ENCODE results near the gene STK4.
"Not testable (repeated sequence)": the region's sequence is repeated elsewhere in the genome, so short reads cannot be mapped to it uniquely, and the experiment has no call there.

STK4 gene

GRCh38 chr20:45058168-45058850 is 92.0 kb downstream of the STK4 start:
- no peak for DNase-seq

- DNase-seq = peak; percentile 72
Measured at GRCh38 chr20:45059022-45059728, 92.9 kb downstream of the STK4 start.

DNA sequence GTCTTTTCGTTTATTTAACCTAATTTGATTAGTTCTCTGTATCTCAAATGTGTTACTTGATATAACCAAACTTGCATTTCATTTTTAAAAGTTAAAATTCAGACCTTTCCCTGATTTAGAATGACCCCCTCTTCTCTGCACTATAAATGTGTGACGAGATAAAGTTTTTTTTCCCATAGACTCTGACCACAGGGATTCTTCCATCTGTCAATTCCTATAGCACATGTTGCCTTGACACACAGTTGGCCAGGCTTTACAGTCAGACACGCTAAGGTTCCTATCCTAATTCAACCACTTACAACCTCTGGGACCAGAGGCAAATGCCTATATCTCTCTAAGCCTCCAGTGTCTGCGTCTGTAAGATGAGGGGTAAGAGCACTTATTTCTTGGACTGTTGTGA is 94.0 kb downstream of the STK4 start:
- no peak for DNase-seq

DNA sequence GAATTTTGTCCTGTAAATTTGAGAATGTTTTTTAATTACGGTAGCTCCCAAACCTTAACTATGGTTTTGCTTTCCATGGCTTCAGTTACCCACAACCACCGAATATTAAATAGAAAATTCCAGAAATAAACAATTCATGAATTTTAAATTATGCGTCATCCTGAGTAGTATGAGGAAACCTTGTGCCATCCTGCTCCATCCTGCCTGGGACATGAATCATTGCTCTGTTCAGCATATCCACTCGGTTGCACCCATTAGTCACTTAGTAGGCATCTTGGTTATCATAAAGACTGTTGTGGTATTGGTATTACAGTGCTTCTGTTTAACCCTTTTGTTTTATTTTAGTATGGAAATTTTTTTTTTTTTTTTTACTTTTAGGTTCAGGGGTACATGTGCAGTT is 94.9 kb downstream of the STK4 start:
- peak; percentile 96 for DNase-seq

DNA sequence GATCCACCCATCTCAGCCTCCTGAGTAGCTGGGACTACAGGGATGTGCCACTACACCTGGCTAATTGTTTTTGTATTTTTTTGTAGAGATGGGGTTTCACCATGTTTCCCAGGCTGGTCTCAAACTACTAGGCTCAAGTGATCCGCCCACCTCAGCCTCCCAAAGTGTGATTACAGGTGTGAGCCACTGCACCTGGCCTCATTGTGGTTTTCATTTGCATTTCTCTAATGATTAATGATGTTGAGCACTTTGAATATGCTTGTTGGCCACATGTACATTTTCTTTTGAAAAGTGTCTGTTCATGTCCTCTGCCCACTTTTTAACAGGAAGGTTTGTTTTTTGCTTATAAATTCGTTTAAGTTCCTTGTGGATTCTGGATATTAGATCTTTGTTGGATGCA is 96.8 kb downstream of the STK4 start:
- DNase-seq = not testable (repeated sequence)

- DNase-seq = no peak
Measured at GRCh38 chr20:45064812-45065211, 98.5 kb downstream of the STK4 start.

DNA sequence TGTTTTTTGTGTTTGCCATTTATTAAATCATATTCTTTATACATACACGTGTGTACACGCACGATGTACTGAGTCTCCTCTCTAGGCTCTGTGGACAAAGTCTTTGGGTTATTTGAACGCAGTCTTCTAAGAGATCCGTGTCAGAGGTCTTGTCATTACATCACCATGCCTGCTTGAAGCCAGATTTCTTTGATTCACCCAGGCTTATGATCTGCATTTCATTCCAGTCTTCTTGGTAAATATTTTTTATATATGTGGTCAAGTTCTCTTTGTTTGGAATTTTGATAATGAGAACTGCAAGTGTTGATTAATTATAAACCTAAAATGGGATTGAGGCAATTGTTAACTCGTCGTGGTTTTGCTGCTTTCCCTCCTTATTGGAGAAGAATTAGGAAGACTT is 100.1 kb downstream of the STK4 start:
- DNase-seq = no peak

- no peak for DNase-seq
Measured at GRCh38 chr20:45067087-45067486, 100.8 kb downstream of the STK4 start.

DNA sequence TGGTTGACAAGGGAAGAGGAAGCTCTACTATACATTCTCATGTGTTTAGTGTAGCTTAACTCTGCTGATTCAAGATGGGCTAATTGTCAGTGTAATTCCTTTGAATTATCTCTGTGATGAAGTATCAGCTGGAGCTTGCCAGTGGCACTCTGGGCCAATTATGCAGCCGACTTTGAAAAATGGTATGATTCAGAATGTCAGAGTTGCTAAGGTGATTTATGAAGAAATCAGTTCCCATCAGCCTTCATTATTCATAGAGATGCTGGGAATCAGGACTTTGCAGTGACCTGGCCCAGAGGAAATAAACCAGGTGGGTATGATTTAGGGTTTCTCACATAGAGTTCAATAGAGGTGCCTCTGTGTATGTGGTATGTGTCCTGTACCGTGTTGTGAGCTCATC is 101.2 kb downstream of the STK4 start:
- peak; percentile 20 for DNase-seq

DNA sequence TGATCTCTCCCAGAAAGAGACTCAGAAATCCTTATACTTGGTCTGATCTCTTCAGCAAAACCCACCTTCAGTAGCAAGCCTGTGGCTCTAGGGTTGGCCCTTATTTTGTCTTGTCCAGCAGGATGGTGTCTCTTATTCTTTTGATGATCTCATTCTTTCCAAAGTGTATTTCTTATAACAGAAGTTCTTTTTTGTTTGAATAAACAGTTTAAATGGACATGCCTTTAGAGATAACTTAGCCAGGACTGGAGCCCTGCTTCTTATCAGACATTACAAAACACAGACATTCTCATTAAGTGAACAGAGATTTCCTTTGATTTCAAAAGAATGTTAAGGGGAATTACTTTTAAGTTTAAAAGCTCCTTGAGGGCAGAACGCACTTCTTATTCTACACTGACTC is 102.9 kb downstream of the STK4 start:
- no peak for DNase-seq

- DNase-seq = peak; percentile 36
Measured at GRCh38 chr20:45070932-45071632, 104.8 kb downstream of the STK4 start.

DNA sequence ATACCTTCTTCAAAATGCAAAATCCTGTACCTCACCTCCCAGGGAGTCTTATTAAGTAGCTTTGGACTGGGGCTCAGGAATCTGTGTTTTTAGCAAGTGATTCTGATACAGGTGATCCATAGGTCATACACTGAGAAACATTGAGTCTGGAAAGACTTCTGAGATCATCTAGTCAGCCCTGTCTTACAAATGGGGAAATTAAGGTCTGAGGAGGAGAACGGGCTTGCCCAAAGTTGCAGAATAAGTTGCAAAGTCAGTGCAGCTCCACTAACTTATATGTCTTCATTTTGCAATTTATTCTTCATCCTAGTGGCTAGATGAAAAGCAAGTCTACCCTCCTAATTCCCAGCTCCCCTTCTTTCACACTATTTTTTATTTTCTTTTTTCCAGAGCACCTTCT is 105.8 kb downstream of the STK4 start:
- no peak for DNase-seq

DNA sequence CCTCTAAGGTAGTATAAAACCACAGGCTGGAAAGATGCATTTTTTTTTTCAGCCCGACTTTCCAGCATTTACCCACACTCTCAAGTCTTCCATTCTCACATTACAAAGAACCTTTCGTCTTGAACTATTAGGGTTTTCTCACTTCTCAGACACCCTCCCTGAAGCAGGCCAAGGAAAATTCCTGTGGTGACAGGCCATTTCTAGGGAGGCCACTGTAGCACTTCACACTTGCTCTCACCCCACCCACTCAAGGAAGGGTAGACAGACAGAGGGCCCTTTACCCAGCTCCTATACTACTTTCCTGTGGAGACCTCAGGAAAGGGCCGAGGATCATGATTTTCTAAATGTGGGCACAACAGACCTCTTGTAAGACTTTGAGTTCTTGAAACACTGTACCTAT is 106.9 kb downstream of the STK4 start:
- no peak for DNase-seq

DNA sequence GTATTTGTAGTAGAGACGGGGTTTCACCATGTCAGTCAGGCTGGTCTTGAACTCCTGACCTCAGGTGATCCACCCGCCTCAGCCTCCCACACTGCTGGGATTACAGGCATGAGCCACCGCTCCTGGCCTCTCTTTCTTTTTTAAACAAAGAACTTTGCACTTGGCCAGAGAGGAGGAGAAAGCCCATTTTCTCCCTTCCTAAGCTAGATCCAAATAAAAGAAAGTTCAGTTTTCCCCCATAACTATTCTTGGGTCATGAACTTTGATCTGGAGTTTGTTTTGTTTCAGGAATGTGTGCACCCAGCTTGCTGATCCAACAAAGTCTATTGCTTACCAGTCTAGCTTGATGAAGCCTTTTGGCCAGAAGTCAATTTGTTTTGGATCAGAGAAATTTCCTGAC is 111.2 kb downstream of the STK4 start:
- no peak for DNase-seq

- DNase-seq = peak; percentile 44
Measured at GRCh38 chr20:45080867-45081624, 114.7 kb downstream of the STK4 start.

DNA sequence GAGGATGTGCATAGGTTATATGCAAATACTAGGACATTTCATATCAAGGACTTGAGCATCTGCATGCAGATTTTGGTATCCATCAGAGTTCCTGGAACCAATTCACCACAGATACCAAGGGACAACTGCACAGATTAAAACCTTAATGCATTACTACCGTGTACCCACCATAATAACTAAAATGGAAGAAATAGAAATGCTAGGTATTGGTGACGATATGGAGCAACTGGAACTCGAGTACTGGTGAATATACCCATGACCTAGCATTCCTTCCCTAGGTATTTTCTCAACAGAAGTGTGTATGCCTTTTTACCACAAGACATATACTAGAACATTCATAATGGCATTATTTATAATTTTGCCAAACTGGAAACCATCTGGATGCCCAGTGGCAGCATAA is 116.2 kb downstream of the STK4 start:
- DNase-seq = no peak

GRCh38 chr20:45083127-45083526 is 116.8 kb downstream of the STK4 start:
- DNase-seq = no peak

DNA sequence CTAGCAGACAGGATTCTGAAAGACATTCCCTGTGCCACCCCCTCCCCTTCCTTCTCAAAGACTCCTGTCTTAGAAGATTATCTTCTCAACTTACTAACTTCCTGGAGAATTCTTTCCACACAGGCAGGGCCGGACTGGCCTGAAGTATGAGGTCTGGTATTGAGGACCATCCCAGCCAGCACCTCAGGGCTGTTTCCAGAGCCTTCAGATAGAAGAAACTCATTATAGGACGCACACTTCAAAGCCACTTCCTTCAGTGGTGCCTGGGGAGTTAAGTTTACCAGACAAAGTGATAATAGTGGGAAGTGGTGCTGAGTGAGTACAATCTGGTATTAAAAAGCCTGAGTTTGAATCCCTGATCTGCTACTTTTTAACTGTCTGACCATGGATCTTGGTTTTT is 119.0 kb downstream of the STK4 start:
- no peak for DNase-seq

DNA sequence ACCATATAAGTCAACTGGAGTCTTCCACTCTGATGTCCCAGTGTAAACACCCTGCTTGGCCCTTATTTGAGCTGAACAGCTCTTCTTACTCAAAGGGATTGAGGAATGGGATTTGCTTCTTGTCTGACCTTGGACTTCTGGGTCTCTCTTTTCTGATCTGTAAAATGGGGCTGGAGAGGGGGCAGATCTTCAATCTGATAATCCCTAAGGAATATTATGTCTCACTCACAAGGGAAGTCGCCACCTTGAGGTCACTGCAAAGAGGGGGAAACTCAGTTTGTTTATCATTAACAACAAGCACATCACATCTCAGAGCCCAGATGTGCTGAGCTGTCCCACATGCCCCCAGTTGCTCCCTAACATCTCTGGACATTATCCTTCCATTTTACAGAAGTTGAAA is 119.6 kb downstream of the STK4 start:
- DNase-seq = no peak

- no peak for DNase-seq
Measured at GRCh38 chr20:45087097-45087790, 120.9 kb downstream of the STK4 start.

DNA sequence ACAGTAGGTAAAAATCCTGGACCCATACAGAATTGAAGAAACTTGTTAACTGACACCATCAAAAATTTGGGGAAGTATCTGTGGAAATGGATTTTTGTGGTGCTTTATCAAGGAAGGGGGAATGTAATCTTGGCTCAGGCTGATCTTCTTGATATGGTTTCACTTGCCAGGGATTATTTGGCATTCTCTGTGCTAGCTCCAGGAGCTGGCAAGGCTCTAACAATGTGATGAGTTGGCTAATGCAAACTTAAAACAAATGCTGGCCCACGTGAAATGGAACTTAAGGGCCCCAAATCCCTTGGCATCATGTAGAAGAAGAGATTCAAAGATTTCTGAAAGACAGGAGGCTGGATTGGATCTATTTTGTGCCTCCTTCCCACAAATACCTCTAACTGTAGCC is 121.5 kb downstream of the STK4 start:
- DNase-seq = no peak

DNA sequence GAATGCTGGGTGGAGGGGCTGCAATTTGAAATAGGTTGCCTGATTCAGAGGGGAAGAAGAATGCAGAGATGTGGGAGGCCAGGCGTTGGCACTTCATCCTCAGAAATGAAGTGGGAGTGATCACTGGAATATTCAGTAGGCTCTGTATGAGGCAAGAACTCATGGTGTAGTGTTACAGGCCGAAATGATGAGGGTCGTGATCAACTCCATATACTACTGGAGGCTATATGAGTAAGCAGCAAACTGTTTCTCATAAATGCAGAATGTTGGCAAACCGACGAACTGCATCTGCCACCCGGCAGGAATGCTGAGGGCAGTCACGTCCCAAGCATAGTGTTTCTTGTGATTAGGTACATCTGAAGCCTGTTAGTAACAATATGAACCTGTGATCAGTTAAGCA is 121.9 kb downstream of the STK4 start:
- DNase-seq = peak; percentile 79

DNA sequence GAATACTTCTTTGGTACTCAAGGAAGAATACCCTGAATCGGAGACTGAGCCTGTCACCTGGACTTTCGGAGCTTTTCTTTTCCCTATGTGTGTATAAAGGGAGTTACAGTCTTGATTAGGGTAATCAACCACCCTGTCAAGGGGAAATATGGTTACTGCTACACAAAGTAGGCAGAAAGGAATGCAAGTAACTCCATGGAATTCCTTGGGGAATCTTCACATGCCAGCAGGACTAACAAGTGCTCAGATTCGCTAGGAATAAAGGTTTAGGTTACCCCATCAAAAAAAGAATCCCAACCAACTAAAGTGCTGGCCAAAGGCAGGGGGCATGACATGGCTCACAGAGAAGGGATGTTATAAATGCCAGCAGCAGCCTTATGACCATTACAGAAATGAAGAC is 124.2 kb downstream of the STK4 start:
- DNase-seq = no peak
